HCT116 (cell line): ENCODE measurements around the gene SLC19A1. TPM values are rescaled to one million over a fixed set of nuclear protein-coding genes. Genes with fewer than 3 reads are reported as not detected.

Experiments used
- CBX3 ChIP-seq: IDR thresholded peaks from 2 replicates; pipeline ENCODE4 v1.6.1; 2012; ENCODE audit warnings: low read depth
- EZH2 ChIP-seq: fragments of 200-600 bp; sonication (generic); IDR thresholded peaks from 2 replicates; pipeline ENCODE4 v1.6.1; 2017; ENCODE audit warnings: antibody characterized with exemption, mixed run types
- FOSL1 ChIP-seq: IDR thresholded peaks from 2 replicates; pipeline ENCODE4 v1.6.1; 2012; ENCODE audit warnings: low read depth
- JUND ChIP-seq: IDR thresholded peaks from 2 replicates; pipeline ENCODE4 v1.6.1; 2012
- SIN3A ChIP-seq: IDR thresholded peaks from 2 replicates; pipeline ENCODE4 v1.6.1; 2012; ENCODE audit warnings: low read depth
- SRF ChIP-seq: IDR thresholded peaks from 2 replicates; pipeline ENCODE4 v1.6.1; 2012; ENCODE audit warnings: low read depth
- TCF7L2 ChIP-seq: IDR thresholded peaks from 2 replicates; pipeline ENCODE4 v1.7.0; 2011; ENCODE audit warnings: borderline replicate concordance, inconsistent platforms; ENCODE audit not compliant: insufficient read depth, insufficient read length; ENCODE audit errors: extremely low read depth
- total RNA-seq: library from RNA; stranded (reverse); gene quantifications from one replicate; pipeline ENCODE4 v1.2.1, GENCODE V29; 2021; ENCODE audit not compliant: unreplicated experiment
- TF ChIP-seq, protein P1 (sequence below): IDR thresholded peaks from 2 replicates; pipeline ENCODE4 v1.6.1; 2012; ENCODE audit warnings: low read depth
- TF ChIP-seq, protein P2 (sequence below): IDR thresholded peaks from 2 replicates; pipeline ENCODE4 v1.6.1; 2012

SLC19A1 gene
- total RNA-seq, 1 experiment from 2014 or later: 50.2 TPM

DNA sequence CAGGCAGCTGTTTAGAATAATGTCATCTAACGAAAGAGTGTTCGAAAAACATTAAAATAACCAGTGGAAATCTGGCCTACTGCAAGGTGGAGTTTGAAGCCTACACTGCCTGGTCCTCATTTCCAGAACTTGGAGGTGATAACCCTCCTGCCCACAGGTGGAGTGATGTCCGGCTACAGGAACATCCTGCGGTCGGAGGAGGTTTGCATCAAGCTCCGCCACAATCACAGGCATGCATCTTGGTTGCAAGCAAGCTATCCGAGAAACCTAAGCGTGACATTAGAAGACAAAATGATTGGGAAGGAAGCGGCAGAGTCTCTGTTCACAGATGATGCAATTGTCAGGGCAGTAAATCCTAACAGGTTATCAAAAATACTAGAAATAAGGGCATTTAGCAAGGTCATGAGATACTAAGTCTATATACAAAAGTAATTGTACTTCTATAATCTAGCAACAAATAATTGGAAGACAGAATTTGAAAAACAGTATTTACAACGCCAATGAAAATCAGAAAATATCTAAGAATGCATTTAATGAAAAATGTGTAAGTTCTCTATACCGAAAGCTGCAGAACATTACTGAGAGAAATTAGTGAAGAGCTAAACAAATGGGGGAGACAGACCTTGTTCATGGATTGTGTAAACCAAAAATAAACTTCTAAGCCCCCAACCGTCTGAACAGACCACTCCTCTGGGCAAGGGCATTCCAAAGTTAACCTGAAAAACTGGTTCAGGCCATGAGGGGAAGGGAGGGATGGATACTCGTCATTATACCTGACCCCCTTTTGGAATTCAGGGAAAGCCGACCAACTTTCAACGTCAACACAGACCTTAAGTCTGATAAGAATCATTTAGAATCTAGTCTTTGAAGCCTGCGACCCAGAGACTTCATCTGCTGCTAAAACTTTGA lies 4.7 kb upstream of the SLC19A1 start (continued):
- TF ChIP-seq, protein P1, sequence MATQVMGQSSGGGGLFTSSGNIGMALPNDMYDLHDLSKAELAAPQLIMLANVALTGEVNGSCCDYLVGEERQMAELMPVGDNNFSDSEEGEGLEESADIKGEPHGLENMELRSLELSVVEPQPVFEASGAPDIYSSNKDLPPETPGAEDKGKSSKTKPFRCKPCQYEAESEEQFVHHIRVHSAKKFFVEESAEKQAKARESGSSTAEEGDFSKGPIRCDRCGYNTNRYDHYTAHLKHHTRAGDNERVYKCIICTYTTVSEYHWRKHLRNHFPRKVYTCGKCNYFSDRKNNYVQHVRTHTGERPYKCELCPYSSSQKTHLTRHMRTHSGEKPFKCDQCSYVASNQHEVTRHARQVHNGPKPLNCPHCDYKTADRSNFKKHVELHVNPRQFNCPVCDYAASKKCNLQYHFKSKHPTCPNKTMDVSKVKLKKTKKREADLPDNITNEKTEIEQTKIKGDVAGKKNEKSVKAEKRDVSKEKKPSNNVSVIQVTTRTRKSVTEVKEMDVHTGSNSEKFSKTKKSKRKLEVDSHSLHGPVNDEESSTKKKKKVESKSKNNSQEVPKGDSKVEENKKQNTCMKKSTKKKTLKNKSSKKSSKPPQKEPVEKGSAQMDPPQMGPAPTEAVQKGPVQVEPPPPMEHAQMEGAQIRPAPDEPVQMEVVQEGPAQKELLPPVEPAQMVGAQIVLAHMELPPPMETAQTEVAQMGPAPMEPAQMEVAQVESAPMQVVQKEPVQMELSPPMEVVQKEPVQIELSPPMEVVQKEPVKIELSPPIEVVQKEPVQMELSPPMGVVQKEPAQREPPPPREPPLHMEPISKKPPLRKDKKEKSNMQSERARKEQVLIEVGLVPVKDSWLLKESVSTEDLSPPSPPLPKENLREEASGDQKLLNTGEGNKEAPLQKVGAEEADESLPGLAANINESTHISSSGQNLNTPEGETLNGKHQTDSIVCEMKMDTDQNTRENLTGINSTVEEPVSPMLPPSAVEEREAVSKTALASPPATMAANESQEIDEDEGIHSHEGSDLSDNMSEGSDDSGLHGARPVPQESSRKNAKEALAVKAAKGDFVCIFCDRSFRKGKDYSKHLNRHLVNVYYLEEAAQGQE: no peak
- no peak for TF ChIP-seq CBX3
- TF ChIP-seq SIN3A: no peak
- TF ChIP-seq TCF7L2: no peak
- TF ChIP-seq FOSL1: no peak
- TF ChIP-seq, protein P2, sequence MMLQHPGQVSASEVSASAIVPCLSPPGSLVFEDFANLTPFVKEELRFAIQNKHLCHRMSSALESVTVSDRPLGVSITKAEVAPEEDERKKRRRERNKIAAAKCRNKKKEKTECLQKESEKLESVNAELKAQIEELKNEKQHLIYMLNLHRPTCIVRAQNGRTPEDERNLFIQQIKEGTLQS: no peak
- no peak for TF ChIP-seq EZH2
- TF ChIP-seq JUND: no peak
- no peak for TF ChIP-seq SRF
- TF ChIP-seq, all 23 proteins: peak for 0
